Activated CD4-positive, alpha-beta T cell treated with anti-CD3 and anti-CD28 coated beads, Interleukin-10, Interleukin-2, amounts not matched to agents 100 ng/mL and 50 ng/mL, durations not matched to agents 16 hours and 8 hours (primary cell): Measurements from ENCODE around the gene CFAP58.
A peak's percentile ranks its signal among the peaks of the same experiment; 100 is the strongest.

Experiments used
- DNase-seq: peaks from one replicate; pipeline ENCODE4 v3.0.0-alpha.2; 2020

The CFAP58 gene

DNA sequence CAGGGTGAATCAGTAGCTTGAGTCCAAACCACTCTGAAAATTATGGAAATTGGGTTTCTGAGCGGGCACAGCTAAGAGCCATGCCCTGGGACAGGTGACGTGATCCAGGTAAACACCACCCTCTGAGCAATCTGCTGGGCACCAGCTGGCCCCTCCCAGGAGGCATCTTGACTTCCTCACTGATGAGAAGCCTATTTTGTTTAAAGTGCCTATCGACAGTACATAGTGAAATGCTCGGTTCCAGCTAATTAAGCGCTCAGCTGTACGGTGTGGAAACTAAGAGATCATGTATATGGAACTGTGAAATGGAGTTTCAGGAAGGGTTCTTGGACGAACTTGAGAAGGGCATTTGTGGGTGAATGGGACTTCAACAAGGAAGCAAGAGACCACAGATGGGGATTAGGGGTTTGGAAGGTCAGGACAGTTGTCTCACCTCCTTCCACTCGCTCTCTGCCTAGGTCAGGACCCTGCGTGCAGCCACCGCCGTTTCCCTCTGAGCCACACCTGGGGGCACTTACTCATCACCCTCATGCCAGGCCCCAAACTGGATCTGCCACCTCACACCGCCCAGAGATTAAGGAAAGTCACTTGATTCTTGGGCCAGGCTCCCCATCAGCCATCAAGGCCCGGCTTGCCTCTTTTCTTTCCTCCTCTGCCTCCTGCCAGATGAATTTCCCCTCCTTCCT, 18.5 kb upstream of the CFAP58 start:
- no peak for DNase-seq

DNA sequence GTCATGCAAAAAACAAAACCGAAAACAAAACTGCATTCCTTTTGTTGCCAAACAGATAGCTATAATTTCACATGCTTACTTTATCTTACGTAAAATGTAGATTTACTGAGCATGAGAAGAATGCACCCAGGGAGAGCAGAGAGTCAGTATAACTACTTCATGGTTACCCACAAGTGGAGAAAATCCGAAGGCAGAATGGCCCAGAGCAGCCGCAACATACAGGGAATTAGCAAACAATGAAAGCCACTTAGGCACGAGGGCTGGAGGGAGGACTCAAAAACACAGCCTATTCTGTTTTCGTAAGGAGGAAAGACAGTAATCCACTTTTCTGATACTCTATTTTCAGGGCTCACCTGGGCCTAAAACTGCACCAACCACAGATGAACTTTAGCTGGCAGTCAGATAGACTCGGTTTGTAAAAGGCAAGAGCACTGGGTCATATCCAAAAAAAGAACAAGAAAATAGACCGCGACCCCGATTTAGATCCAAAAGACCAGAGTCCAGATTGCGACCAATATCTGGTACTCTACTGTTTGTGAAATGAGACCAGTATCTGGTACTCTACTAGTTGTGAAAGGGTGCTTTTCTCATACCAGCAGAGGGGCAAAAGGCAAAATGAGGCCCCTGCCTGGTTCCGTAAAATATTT, 16.7 kb upstream of the CFAP58 start:
- no peak for DNase-seq

DNA sequence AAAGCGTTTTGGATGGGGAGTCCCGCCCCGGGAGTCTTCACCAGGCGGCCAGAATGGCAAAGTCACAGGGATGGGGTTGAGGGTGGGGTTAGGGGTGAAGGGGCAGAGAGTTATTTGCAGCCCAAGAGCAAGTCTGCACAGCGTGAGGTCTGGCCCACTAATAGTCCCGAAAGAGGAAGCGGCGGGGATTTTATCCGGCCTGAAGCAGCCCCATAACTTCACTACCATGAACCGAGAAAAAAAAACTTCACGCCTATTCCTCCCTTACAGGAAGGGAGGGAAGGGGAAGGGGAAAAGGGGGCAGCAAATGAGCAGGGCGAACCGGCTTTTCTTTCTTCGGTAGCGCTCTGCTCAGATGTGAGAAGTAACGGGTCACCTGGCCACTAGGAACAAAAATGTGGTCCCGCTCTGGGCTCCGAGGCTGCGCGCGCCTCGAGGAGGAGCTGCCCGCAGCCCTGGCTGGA, 16.1 kb upstream of the CFAP58 start:
- peak; percentile 29 for DNase-seq

DNA sequence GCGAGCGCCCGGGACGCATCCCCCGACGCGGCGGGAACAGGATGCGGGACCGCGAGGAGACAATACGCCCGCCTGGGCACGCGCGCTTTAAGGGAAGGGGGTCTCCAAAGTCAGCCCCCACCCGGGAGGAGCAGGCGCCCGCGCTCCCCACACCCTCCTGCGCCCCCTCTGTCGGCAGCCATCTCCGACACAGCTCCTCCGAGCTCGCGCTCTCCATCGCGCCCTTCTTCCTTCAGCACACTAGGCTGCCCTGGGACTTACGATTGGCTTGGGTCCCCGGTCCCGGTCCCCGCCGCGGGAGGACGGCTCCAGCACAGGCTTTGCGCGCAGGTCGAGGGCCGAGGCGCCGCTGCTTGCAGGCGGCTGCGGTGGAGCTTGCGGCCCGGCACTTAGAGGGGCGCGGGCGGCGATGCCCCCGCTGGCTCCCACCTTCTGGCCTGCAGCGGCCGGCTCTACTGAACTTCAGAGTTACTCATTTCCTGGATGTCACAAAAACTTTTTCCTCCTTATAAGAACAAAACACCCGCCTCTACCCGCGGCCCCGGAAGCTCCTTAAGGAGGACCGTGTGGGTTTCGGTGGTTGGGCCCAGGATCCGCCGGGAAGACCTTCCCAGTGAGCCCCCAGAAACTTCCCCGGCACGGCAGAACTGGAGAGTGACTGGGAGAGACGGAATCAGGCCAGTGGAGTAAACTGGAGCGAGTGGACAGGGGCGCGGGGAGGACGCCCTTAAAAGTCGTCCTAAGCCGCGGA, 15.5 kb upstream of the CFAP58 start, which contains the start of gene ITPRIP:
Gene ITPRIP (minus strand): TSS at position 481 of the 751 bp plus-strand sequence. CDS start 22,414 bp downstream, outside the sequence.
- DNase-seq: peak; percentile 84

DNA sequence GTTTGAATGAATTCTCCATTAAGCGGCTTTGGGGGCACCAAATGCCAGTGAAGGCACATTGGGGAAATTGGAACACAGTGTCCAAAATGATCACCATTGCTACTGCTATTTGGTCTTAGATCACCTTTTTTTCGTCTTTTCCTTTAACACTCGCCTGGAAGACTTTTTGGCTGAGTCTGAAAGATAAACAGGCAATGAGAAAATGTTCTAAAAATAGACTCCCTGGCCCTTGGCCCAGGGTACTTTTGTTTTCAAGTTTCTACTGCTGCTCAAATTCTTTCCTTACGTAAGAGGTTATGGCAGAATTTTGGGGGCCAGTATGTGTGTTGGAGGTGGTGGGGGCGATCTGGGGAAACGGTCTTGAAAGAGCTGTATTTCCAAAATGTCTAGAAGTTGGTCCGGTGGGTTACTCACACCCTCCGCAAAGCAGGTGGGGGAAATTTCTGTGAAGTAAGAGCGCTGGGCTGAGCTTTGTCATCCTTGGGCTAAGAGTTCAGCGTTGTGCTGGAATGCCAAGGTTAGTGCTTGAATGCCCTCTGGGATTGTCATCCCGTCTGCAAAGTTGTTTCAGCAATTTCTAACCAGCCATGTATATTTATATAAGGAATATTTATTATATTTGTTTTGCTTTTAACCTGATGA, 14.0 kb upstream of the CFAP58 start:
- no peak for DNase-seq

DNA sequence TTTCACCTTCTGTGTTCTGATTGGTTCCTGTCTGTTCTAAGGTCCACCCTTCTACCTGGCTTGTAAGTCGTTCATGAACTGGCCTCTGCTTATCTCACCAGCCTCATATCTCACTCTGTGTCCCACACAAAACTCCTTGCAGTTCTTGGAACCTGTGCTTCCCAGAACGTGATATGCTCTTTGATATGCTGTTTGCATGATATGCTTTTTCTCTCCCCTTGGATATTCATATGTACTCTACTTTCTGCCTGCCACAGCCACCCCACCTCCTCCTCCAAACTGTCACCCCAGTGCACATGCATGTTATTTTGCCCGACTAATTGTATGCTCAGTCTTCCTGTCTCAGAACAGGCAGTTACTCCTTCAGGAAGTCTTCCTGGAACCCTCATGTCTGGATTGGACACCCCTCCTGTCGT, 13.5 kb upstream of the CFAP58 start:
- no peak for DNase-seq

DNA sequence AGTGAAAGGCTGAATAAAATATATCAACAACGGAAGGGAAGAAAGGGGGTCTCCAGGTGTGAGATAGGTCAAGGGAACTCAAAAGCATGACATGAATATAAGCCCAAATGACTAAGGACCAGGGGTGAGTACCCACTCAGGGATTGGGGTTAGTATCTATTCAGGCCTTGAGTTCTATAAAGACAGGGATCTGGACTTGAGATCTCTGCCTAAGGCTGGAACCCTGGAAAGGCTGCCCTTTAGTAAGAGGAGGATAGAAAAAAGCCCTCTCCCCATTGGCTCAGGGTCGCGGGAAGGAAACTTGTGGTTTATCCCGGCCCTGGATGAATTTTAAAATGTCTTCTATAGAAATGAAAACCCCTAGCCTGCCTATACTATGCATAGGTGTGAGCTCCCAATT, 13.0 kb upstream of the CFAP58 start:
- DNase-seq: no peak

DNA sequence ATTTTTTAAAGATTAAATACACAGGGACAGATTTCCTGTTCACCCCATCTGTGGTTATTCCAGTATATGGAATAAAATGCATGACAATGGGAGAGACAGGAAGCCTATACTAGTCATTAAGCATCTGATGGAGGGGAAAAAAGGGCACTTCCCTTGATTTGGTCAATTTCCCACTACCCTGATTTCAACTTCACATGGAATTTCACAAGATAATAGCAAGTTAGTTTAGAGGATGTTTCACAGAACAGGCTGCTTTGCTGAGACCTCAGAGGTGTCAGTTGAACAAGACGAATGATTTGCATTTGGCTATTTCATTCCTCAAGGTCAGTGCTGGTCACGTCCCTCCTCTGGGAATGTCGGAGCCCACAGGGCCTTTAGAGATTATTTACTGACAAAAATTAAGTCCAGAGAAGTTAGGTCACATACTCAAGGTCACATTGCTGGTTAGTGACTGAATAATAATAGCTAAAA, 10.7 kb upstream of the CFAP58 start:
- no peak for DNase-seq

DNA sequence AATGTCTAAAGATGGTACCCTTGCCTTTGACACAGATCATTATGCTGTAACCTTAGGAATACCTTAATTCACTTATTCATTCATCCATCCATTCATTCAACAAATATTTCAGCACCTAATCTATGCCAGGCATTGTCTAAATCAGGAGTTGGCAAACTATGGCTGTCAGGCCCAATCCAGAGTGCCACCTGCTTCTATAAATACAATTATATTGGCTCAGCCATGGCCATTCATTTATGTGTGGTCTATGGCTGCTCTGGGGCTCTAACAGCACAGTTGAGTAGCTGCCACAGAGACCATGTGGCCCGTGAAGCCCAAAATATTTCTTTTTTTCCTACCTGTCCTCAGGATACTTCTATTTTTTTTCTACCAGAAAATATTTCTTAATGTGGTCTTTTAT, 9.4 kb upstream of the CFAP58 start:
- no peak for DNase-seq

DNA sequence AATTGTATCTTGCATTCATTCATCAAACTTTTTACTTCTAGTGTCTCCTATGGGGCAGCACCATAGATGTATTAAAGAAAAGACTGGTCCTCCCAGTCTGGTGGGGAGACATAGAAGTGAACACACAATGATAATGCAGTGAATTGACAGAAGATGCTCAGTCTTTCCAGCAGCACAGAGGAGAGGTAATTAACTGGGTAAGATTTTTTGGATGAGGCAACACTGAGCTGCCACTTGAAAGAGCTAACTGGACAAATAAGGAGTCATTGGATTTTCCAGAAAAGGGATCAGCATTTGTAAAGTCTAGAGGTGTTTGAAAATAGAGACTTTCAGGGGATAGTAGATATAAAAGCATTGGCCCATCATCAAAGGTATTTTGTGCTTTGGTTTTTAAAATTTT, 8.1 kb upstream of the CFAP58 start:
- DNase-seq: no peak

DNA sequence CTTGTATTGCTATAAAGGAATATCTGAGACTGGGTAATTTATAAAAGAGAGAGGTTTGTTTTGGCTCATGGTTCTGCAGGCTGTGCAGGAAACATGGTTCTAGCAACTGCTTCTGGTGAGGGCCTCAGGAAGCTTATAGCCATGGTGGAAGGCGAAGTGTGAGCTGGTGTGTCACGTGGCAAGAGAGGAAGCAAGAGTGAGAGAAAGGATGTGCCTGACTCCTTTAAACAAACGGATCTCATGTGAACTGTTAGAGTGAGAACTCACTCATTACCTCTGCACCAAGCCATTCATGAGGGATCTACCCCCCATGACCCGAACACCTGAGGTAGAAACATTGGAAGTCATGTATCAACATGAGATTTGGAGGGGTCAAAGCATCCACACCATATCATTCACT, 7.7 kb upstream of the CFAP58 start:
- peak; percentile 36 for DNase-seq

DNA sequence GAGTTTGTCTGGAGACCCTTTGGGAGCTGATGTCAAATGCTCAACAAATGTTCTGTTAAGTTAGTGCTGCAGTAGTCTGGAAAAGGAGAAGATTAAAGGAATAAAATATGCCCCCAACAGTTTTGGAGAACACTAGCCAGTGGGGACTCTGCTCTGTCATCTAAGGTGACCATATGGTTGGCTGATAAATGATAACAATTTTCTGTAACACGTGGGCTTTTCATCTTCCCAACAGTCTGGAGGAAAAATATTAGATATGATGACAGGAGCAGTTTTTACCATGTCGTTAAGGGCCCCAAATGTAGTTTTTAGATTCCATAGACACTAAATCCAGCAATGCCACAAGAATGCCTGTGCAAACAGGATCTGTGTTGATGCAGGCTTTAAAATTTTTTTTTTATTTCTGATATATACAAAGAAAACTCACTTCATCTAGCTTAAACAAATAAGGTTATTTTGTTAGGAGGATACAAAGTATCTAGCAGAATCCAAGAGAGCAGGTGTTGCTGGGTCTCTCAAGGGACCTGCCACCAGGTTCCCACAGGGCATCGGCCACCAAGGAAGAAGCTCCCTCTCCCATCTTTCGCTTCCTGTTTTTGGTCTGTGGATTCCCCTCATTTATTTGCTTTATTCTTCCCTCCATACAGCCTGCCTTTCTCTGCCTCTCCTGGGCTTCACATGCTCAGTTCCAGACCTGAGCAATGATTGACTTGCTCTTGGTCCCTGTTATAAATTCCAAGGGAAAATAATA, 6.2 kb upstream of the CFAP58 start:
- no peak for DNase-seq

DNA sequence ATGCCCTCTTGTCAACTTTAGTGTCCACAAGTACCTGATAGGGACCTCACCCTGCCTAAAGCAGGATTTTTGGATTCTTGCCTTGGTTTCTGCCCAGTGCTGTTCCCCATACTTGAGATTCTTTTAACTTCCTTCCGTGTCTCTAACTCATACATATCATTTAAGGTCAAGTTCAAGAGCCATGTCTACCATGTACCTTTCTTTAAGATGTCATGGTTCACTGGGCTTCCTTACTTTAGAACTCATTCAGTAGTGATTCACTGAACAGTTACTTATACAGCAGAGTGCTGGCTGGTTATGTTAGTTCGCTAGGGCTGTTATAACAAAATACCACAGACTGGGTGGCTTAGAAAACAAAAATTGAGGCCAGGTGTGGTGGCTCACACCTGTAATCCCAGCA, 5.0 kb upstream of the CFAP58 start:
- no peak for DNase-seq

DNA sequence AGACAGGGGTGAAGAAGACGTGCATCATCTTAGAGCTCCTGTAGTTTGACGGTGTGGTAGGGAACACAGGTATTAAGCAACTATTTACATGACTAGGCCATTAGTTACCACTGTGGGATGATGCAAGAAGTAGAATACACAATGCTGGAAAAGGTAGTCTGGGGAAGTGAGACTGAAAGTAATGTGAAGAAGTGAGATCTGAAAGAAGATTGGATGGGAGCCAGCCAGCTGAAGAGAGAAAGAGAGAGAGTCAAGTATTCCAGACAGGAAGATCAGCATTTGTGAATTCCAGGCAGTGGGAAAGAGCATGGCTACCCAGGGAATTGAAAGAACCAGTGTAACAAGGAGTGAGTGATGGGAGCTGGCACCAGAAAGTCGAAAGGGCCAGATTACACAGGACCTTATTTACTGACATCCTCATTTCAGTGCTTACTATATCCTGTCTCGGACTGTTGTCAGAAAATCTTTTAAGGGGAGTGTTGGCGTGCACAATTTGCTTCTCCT, 4.0 kb upstream of the CFAP58 start:
- peak; percentile 43 for DNase-seq

DNA sequence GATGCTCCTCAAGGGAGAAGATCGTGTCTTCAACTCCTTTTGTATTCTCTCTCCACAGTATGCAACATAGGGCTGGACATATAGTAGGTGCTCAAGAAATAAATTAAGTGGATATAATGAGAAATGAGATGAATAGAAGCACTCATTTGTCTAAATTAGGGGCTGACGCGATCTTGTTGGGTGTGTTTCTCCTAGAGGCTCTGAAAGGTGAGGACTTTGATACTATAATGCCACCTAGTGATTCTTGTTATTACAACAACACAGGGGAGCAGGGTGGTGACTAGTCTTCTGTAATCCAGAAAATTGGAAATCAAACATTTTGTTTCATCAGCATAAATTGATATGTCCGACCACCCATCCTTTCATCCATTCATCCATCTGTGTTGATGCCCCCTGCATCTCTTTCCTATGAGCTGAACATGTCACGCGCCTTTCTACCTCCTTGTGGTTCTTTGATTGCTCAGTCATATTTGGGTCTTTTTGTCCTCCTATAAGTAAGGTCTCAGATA, 3.5 kb upstream of the CFAP58 start:
- peak; percentile 74 for DNase-seq

DNA sequence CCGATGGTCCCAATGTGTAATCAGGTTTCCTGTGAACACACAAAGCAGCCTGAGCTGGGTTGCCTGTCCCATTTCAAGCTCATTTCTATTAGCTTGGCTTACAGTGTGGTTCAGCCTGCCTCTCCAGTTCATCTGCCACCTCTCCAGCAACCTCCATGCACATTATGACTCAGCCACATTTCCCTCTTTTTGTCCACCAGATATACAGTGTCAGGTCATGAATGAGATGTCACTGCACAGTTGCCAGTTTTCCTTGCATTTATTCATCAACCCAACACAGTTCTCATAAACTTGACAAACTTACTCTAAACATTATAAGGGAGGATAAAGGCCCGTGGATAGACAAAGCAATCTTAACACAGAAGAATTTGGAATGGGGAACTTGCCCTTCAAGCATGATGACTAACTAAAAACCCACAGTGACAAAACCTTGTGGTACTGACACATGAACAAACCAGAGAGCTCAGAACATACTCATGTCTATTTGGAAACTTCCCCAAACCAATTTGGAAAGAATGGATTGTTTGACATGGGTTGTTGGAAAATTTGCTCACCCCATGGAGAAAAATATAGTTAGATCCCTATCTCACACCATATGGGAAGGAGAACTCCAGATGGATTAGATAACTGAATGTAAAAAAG, 2.5 kb upstream of the CFAP58 start:
- DNase-seq: peak; percentile 69

DNA sequence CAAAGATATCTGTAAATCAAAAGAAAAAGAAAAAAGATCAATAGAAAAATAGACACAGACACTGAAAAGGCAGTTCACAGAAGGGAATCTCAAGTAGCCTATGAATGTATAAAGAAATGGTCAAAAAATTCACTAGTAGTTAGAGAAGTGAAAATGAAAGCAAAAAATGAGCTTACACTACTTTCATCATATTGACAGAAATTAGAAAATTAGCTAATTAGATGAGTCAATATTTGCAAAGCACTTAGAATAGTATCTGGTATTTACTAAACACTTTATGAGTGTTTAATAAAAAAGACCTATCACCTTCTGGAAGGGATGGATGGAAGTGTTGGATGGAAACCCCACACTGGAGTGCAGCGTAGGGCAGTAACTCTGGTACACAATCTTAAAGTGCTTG, 1.7 kb upstream of the CFAP58 start:
- peak; percentile 35 for DNase-seq

DNA sequence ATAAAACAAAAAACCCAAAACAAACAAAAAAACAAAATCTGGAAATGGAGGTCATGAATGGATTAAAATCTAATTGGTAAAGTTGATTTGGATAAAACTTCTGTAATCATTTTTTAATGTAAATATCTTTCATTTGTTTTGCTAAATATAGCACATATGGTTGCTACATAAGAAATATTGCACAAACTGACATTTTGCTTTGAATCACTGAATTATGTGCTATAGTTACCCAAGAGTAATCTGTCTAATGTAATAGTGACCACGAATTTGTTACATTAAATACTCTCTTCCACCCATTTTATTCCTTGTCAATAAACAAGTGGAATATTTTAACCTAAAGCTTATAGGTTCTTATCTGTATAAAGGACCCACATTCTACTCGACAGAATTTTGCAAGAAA, 6.2 kb downstream of the CFAP58 start:
- DNase-seq: no peak

DNA sequence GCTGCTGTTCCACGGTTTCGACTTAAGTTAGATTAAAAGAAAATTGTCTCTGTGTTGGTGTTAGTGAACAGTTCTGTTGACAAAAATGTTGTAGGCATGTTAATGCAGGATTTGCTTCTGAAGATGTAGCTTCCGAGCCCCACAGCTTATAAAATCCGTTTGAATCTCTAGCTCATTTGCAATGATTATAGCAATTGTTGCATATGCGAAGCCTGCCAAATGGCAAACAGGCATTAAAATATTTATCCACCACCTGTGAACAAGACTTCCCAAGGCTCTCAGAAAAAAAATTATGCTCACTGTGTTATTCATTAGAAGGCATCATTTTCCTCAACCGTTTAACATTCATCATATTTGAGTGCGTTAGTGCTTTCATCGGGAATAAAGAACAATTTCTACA, 14.3 kb downstream of the CFAP58 start:
- DNase-seq: no peak

DNA sequence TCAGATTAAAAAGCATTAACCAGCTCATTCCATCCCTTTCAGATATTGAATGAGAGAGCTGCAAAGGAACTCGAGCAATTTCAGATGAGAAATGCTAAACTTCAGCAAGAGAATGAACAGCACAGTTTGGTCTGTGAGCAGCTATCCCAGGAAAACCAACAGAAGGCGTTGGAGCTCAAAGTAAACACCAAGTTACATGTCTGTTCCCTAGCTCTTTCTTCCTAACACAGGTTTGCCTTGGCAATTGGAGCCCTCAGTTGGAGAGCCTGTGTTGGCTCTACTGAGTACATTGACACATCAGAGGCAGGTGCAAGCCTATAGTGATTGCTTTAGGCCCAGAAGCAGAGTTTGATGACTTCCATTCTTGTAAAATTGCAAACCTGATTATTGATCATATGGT, 14.7 kb downstream of the CFAP58 start:
- DNase-seq: no peak

DNA sequence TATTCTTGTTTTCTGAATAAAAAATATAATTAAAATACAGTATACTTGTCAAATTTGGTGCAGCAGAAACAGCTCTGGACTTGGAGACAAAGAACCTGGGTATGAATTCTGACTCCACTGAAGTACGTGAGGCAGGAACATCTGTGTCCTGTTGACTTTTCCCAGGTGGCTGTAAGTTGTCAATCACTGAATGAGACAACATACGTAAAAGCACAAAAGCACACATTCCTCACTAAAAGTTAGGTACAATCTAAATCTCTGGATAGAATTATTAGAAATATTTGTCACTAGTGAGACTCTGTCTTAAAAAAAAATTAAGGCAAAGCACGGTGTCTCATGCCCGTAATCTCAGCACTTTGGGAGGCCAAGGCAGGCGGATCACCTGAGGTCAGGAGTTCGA, 18.1 kb downstream of the CFAP58 start:
- no peak for DNase-seq

DNA sequence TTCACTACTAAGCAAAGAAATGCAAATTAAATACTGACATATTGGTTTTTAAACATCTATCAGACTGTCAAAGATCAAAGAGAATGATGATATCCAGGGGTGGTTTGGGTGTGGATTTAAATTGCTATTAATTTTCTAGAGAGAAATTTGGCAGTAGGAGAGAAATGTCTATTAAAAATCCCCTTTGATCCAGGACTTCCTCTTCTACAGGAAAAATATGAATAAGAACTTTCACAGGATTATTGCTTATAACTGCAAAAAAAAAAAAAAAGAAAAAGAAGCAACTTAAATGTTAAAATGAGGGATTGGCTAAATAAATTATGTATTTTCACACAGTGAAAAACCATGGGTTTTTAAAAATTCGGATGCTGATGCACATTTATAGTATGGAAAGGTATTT, 21.0 kb downstream of the CFAP58 start:
- DNase-seq: no peak
